Lung (tissue), 12 donors: ENCODE results near the gene KMT5C. TPM values are rescaled to one million over a fixed set of nuclear protein-coding genes. Genes with fewer than 3 reads are reported as not detected.

Experiments used
- ATAC-seq: fragments of 200-7000 bp; cut with Tn5 transposase; one replicate; pipeline ENCODE4 v1.9.1; 2020; ENCODE audit warnings: moderate number of reproducible peaks; ENCODE audit not compliant: insufficient read depth, low FRiP score
- DNase-seq, 3 donors: peaks; one replicate each; pipeline ENCODE4 v3.0.0-alpha.2; 2013 to 2017
- H3K27ac ChIP-seq, 2 donors: one replicate each; pipeline ENCODE4 v1.5.1; 2013; ENCODE audit warnings: mild to moderate bottlenecking in 2 of 2, moderate library complexity in 2 of 2, control low read depth in 1 of 2, inconsistent platforms in 1 of 2, low read depth in 1 of 2, low read length in 1 of 2
- H3K27me3 ChIP-seq, 3 donors: one replicate each; pipeline ENCODE4 v1.5.1; 2013; ENCODE audit warnings: low read length in 2 of 3; ENCODE audit not compliant: control insufficient read depth in 3 of 3, insufficient read depth in 3 of 3
- H3K36me3 ChIP-seq, 4 donors: one replicate each; pipeline ENCODE4 v1.5.1; 2013; ENCODE audit warnings: low read length in 4 of 4, mild to moderate bottlenecking in 1 of 4, moderate library complexity in 1 of 4; ENCODE audit not compliant: control insufficient read depth in 4 of 4, insufficient read depth in 4 of 4
- H3K4me1 ChIP-seq, 5 donors: one replicate each; pipeline ENCODE4 v1.5.1; 2013; ENCODE audit warnings: low read length in 5 of 5, mild to moderate bottlenecking in 2 of 5, moderate library complexity in 1 of 5; ENCODE audit not compliant: control insufficient read depth in 5 of 5, insufficient read depth in 5 of 5
- H3K4me3 ChIP-seq: one replicate; pipeline ENCODE4 v1.5.1; 2013; ENCODE audit warnings: mild to moderate bottlenecking, control low read depth, moderate library complexity
- H3K9ac ChIP-seq, 2 donors: one replicate each; pipeline ENCODE4 v1.5.1; 2013; ENCODE audit warnings: low read length in 2 of 2, control low read depth in 1 of 2; ENCODE audit not compliant: insufficient read depth in 1 of 2
- H3K9me3 ChIP-seq, 4 donors: one replicate each; pipeline ENCODE4 v1.5.1; 2013; ENCODE audit warnings: low read length in 3 of 4, mild to moderate bottlenecking in 1 of 4, moderate library complexity in 1 of 4; ENCODE audit not compliant: control insufficient read depth in 4 of 4, insufficient read depth in 3 of 4
- WGBS, 2 donors: extraction: QIAGEN DNeasy Blood & Tissue Kit; methylation state at CpG; one replicate each; pipeline ENCODE4 v1.1.7; 2013; 5-methylcytosine and 5-hydroxymethylcytosine counted together
- polyA plus RNA-seq, 2 donors: library from polyadenylated mRNA; stranded (reverse); fragments of 200-250 nt; gene quantifications; one replicate each; pipeline ENCODE4 v1.2.1, GENCODE V29; 2013
- total RNA-seq, 2 donors: library from RNA; depleted of rRNA in 1 of 2; stranded (reverse); fragments of >200 nt in 1 of 2; gene quantifications; one replicate each; pipeline ENCODE4 v1.2.1, GENCODE V29; 2014 to 2021
- TF ChIP-seq, protein P1 (sequence below): IDR thresholded peaks from 2 replicates; pipeline ENCODE4 v1.5.1; 2012; ENCODE audit warnings: mild to moderate bottlenecking; ENCODE audit errors: control extremely low read depth, extremely low read depth
- donor health status: control.
- donor health status: control.
- donor health status: Bipolar disorder and iron deficiency.
- donor health status: healthy.
- donor health status: DM: yes; HTN: yes; CAD: no.

Gene KMT5C
- total and polyA plus RNA-seq, 4 donors: 6.7 to 16.5 (median 12.5) TPM

- 83 to 87% methylated on average over 47 of the region's 47 CpGs for WGBS, 2 donors
- ATAC-seq: no peak
- TF ChIP-seq, protein P1, sequence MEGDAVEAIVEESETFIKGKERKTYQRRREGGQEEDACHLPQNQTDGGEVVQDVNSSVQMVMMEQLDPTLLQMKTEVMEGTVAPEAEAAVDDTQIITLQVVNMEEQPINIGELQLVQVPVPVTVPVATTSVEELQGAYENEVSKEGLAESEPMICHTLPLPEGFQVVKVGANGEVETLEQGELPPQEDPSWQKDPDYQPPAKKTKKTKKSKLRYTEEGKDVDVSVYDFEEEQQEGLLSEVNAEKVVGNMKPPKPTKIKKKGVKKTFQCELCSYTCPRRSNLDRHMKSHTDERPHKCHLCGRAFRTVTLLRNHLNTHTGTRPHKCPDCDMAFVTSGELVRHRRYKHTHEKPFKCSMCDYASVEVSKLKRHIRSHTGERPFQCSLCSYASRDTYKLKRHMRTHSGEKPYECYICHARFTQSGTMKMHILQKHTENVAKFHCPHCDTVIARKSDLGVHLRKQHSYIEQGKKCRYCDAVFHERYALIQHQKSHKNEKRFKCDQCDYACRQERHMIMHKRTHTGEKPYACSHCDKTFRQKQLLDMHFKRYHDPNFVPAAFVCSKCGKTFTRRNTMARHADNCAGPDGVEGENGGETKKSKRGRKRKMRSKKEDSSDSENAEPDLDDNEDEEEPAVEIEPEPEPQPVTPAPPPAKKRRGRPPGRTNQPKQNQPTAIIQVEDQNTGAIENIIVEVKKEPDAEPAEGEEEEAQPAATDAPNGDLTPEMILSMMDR: no peak
- peaks cover 0 to 2% (median 0%) of the 10 kb centered on the region in 4 donors for H3K9me3 ChIP-seq
- no peaks in the 10 kb centered on the region for H3K4me1 ChIP-seq
- H3K27me3 ChIP-seq: no peaks in the 10 kb centered on the region
- H3K4me3 ChIP-seq: no peak overlapping the region
- DNase-seq: peak; percentile 30 to 35 (median 31)
- H3K9ac ChIP-seq: no peak overlapping the region
- peaks cover 0 to 8% (median 4%) of the 10 kb centered on the region in 4 donors for H3K36me3 ChIP-seq
- no peak overlapping the region for H3K27ac ChIP-seq
Measured at GRCh38 chr19:55312621-55313512, 26.8 kb upstream of the KMT5C start.

- H3K36me3 ChIP-seq: peaks cover 0 to 6% (median 2%) of the 10 kb centered on the region in 4 donors
- ATAC-seq (no peak), DNase-seq (no peak)
- no peaks in the 10 kb centered on the region for H3K27me3 ChIP-seq
- no peaks in the 10 kb centered on the region for H3K4me1 ChIP-seq
- no peak overlapping the region for H3K27ac ChIP-seq
- peaks cover 0 to 2% (median 0%) of the 10 kb centered on the region in 4 donors for H3K9me3 ChIP-seq
- TF ChIP-seq, protein P1: no peak
- no peak overlapping the region for H3K9ac ChIP-seq
- 87 to 90% methylated on average over 8 of the region's 8 CpGs for WGBS, 2 donors
- H3K4me3 ChIP-seq: no peak overlapping the region
Measured at GRCh38 chr19:55314396-55314795, 25.3 kb upstream of the KMT5C start.

GRCh38 chr19:55315956-55316525, 23.6 kb upstream of the KMT5C start:
- peaks cover 0 to 2% (median 0%) of the 10 kb centered on the region in 4 donors for H3K9me3 ChIP-seq
- 76 to 87% methylated on average over 13 of the region's 13 CpGs for WGBS, 2 donors

More at GRCh38 chr19:55315956-55316525, 23.6 kb upstream of the KMT5C start:
- no peaks in the 10 kb centered on the region for H3K4me1 ChIP-seq
- H3K9ac ChIP-seq: no peak overlapping the region
- peaks cover 0 to 6% (median 0%) of the 10 kb centered on the region in 4 donors for H3K36me3 ChIP-seq
- TF ChIP-seq, protein P1: no peak
- H3K27me3 ChIP-seq: no peaks in the 10 kb centered on the region
- DNase-seq (no peak), ATAC-seq (no peak)
- no peak overlapping the region for H3K4me3 ChIP-seq
- H3K27ac ChIP-seq: no peak overlapping the region
